K562 (cell line): ENCODE results near the gene TELO2. TPM values are rescaled to one million over a fixed set of nuclear protein-coding genes. Genes with fewer than 3 reads are reported as not detected.
A peak's percentile ranks its signal among the peaks of the same experiment; 100 is the strongest.

Experiments
- ATAC-seq: fragments of 200-7000 bp; cut with Tn5 transposase; 3 replicates; pipeline ENCODE4 v1.9.1; 2020; ENCODE audit warnings: moderate library complexity
- BruUV-seq: library from RNA; stranded (reverse); fragments of 400-500 nt; replicated peaks from 2 replicates; lab custom pipeline; 2021; lab: Mats Ljungman, UMichigan
- CTCF ChIA-PET: fragments of 300-600 bp; formaldehyde crosslinking; extraction: SDS; loops from one replicate; lab custom pipeline; 2021; ENCODE audit warnings: low intra/inter-chr PET ratio; lab: Yijun Ruan, JAX
- POLR2A ChIA-PET: fragments of 300-600, 350-650 bp; sonication (Branson Sonifier 250); formaldehyde crosslinking; extraction: SDS; loops from one replicate; lab custom pipeline; 2021; ENCODE audit warnings: antibody characterized with exemption, inconsistent platforms; lab: Yijun Ruan, JAX
- DNase-seq, 4 experiments: peaks; one replicate each; pipeline versions ENCODE4 v3.0.0 to v3.0.0-alpha.2; 2011 to 2018; ENCODE audit warnings: low spot score in 3 of 4, mixed read lengths in 3 of 4; ENCODE audit errors: extremely low read depth in 1 of 4
- FAIRE-seq: peaks from 2 replicates; lab custom pipeline; 2011; peaks lifted over from hg19 to GRCh38; lab: Jason Lieb, UNC
- H2AFZ ChIP-seq: 2 replicates; pipeline ENCODE4 v1.6.0; 2011; ENCODE audit warnings: low read depth, low read length, control low read depth, inconsistent platforms
- H3K27ac ChIP-seq: fragments of 200-600 bp; 3 replicates; pipeline ENCODE4 v1.8.0; 2011; ENCODE audit warnings: low read depth, mild to moderate bottlenecking, control low read depth, inconsistent platforms, low read length, moderate library complexity, mixed read lengths; ENCODE audit errors: extremely low read depth
- H3K27me3 ChIP-seq, 2 experiments: fragments of 300-600 bp in 1 of 2; 2 replicates in 1 of 2; 3 replicates in 1 of 2; pipeline versions ENCODE4 v1.6.0 to v1.8.0; 2011; ENCODE audit warnings: inconsistent platforms in 2 of 2, low read length in 2 of 2, mild to moderate bottlenecking in 1 of 2, mixed read lengths in 1 of 2, moderate library complexity in 1 of 2; ENCODE audit not compliant: control insufficient read depth in 2 of 2, insufficient read depth in 2 of 2
- H3K36me3 ChIP-seq: fragments of 300-600 bp; 3 replicates; pipeline ENCODE4 v1.8.0; 2011; ENCODE audit warnings: mild to moderate bottlenecking, low read length, inconsistent platforms; ENCODE audit not compliant: control insufficient read depth, insufficient read depth
- H3K4me1 ChIP-seq, 2 experiments: fragments of 200-600 bp in 1 of 2; replicated peaks in 1 of 2; 2 replicates in 1 of 2; 3 replicates in 1 of 2; pipeline versions ENCODE4 v1.5.1 to v1.8.0; 2011; ENCODE audit warnings: inconsistent platforms in 2 of 2, low read length in 2 of 2, mild to moderate bottlenecking in 1 of 2, mixed read lengths in 1 of 2, moderate library complexity in 1 of 2; ENCODE audit not compliant: control insufficient read depth in 2 of 2, insufficient read depth in 2 of 2
- H3K4me2 ChIP-seq: 2 replicates; pipeline ENCODE4 v1.6.1; 2011; ENCODE audit warnings: low read length, control low read depth, inconsistent platforms, mixed read lengths; ENCODE audit not compliant: insufficient read depth
- H3K4me3 ChIP-seq: fragments of 200-600 bp; sonication (generic), shearing (Covaris generic); 2 replicates; pipeline ENCODE4 v1.5.1; 2016; ENCODE audit warnings: control low read depth, inconsistent platforms
- H3K79me2 ChIP-seq: fragments of 200-600 bp; 3 replicates; pipeline ENCODE4 v1.8.0; 2011; ENCODE audit warnings: low read length, inconsistent platforms; ENCODE audit not compliant: control insufficient read depth, insufficient read depth
- H3K9ac ChIP-seq, 2 experiments: 2 replicates each; pipeline versions ENCODE4 v1.6.0 to v1.6.1; 2011; ENCODE audit warnings: low read depth in 2 of 2, low read length in 2 of 2, control low read depth in 1 of 2, inconsistent platforms in 1 of 2, mild to moderate bottlenecking in 1 of 2, mixed read lengths in 1 of 2; ENCODE audit not compliant: insufficient read depth in 1 of 2
- H3K9me1 ChIP-seq: one replicate; pipeline ENCODE4 v1.6.0; 2011; ENCODE audit warnings: inconsistent platforms, mild to moderate bottlenecking, low read length, moderate library complexity; ENCODE audit not compliant: control insufficient read depth, insufficient read depth
- H3K9me3 ChIP-seq: replicated peaks from 2 replicates; pipeline ENCODE4 v1.5.1; 2011; ENCODE audit warnings: low read depth, low read length, inconsistent platforms; ENCODE audit not compliant: control insufficient read depth, insufficient read depth
- H4K20me1 ChIP-seq: replicated peaks from 2 replicates; pipeline ENCODE4 v1.6.1; 2011; ENCODE audit warnings: low read length, inconsistent platforms, mixed read lengths; ENCODE audit not compliant: control insufficient read depth, insufficient read depth
- FIP1L1 ChIP-seq: fragments of 200-400 bp; formaldehyde crosslinking; IDR thresholded peaks from 2 replicates; pipeline ENCODE4 v1.6.1; 2018; ENCODE audit warnings: mild to moderate bottlenecking, low read depth, low read length; ENCODE audit not compliant: poor library complexity, severe bottlenecking
- ILF3 ChIP-seq: fragments of 450-650 bp; IDR thresholded peaks from 2 replicates; pipeline ENCODE4 v1.6.1; 2018; ENCODE audit warnings: antibody characterized with exemption, mild to moderate bottlenecking, moderate library complexity, borderline replicate concordance
- POLR2G ChIP-seq: fragments of 200-400 bp; formaldehyde crosslinking; IDR thresholded peaks from 2 replicates; pipeline ENCODE4 v1.6.1; 2017; ENCODE audit warnings: low read depth, mild to moderate bottlenecking, antibody characterized with exemption, low read length, moderate library complexity
- SRSF3 ChIP-seq: fragments of 200-400 bp; formaldehyde crosslinking; IDR thresholded peaks from 2 replicates; pipeline ENCODE4 v1.6.1; 2016; ENCODE audit warnings: mild to moderate bottlenecking, low read length, moderate library complexity; ENCODE audit not compliant: insufficient read depth
- WGBS: fragments of 100-300 bp; shearing (Covaris generic); methylation state at CpG from one replicate; pipeline ENCODE4 v1.1.6; 2016; ENCODE audit warnings: low coverage, mixed read lengths; ENCODE audit not compliant: insufficient coverage; ENCODE audit errors: missing lambda C conversion rate; 5-methylcytosine and 5-hydroxymethylcytosine counted together
- in situ Hi-C: fragments of 300-500 bp; cut with MboI; formaldehyde crosslinking; loops from 4 replicates; pipeline ENCODE4 v1.15.0; 2018; ENCODE audit warnings: inconsistent platforms, mixed read lengths
- intact Hi-C: fragments of 100-400 bp; cut with micrococcal nuclease; formaldehyde crosslinking; loops from 2 replicates; pipeline ENCODE4 v1.14.2; 2022
- polyA plus RNA-seq, 8 experiments: library from polyadenylated mRNA; depleted of rRNA in 4 of 8; stranded (reverse) in 5 of 8; unstranded in 3 of 8; fragments of >200 nt; fragmentation: Nextera tagmentation in 2 of 8; fragmentation: Illumina TruSeq in 1 of 8; extraction: Ambion mirVana in 2 of 8; extraction: Trizol in 1 of 8; gene quantifications; 2 replicates each; pipeline versions ENCODE4 v1.2.1 to v1.2.3, GENCODE V29; 2011 to 2014; ENCODE audit warnings: inconsistent platforms in 1 of 8, missing spikeins in 1 of 8
- total RNA-seq, 7 experiments: library from RNA; depleted of rRNA in 6 of 7; stranded (reverse); fragments of >200 nt in 6 of 7; fragmentation: Illumina TruSeq in 2 of 7; extraction: Trizol in 2 of 7; gene quantifications; 2 replicates each; pipeline versions ENCODE4 v1.2.1 to v1.2.3, GENCODE V29; 2011 to 2021; ENCODE audit warnings: low replicate concordance in 1 of 7

The TELO2 gene
- total and polyA plus RNA-seq, 9 of the 15 experiments (the other 6 are each of a cell fraction or from before 2014, with no cell fraction given) = 0.51 to 91.8 (median 14.5) TPM

- in situ Hi-C loops = no loop called here
- ATAC-seq = no peak; the same call in 1 of the 3 replicates
- TF ChIP-seq ILF3 = no peak
- peak; percentile 68 for TF ChIP-seq POLR2G
- TF ChIP-seq SRSF3 = no peak
- peak; percentile 27 for TF ChIP-seq FIP1L1
- TF ChIP-seq, all 486 proteins: peak for 2
- 60% methylated on average over 15 of the region's 27 CpGs for WGBS
- DNase-seq = no peak
- H3K9ac ChIP-seq = peak within 1 kb of the TSS in 1 of 2 experiments; percentile 76; a peak in 2 of 4 replicates
- BruUV-seq = no TSS peak
- CTCF ChIA-PET = no interaction called here
- peaks cover 33% of the 10 kb centered on the region; the same call in 1 of the 3 replicates for H3K36me3 ChIP-seq
- H3K79me2 ChIP-seq = no peaks in the 10 kb centered on the region
- H3K4me1 ChIP-seq = peaks cover 0 to 53% of the 10 kb centered on the region in 2 experiments; a peak in 2 of 5 replicates
- no peaks in the 10 kb centered on the region for H3K27me3 ChIP-seq
- H3K4me3 ChIP-seq = no peak within 1 kb of the TSS
- intact Hi-C loops = no loop called here
- no peak within 1 kb of the TSS for H3K4me2 ChIP-seq
- H3K9me1 ChIP-seq = no peaks in the 10 kb centered on the region
- H3K27ac ChIP-seq = no peak within 1 kb of the TSS
- FAIRE-seq = no peak
- H2AFZ ChIP-seq = no peak within 1 kb of the TSS
- no peaks in the 10 kb centered on the region for H4K20me1 ChIP-seq
- no peaks in the 10 kb centered on the region for H3K9me3 ChIP-seq
- POLR2A ChIA-PET = interaction anchor here (1.1 to 2.2 kb wide), 5 partner anchors 10 to 65 kb away, joined by 3 to 9 read pairs (median 6); partner anchors contain the start of gene UQCC4
These were observed 49.0 kb upstream of the TELO2 start, which contains the start of gene CCDC154 for GRCh38 chr16:1443980-1444729. Gene CCDC154 (minus strand): TSS chr16:1444556. CDS start chr16:1444322, 234 bp downstream.
